IPS DF 6.9 (cell line): Measurements from ENCODE around the gene GRK1.

ENCODE experiments used
- DNase-seq: peaks from one replicate; pipeline ENCODE4 v3.0.0-alpha.2; 2013; ENCODE audit warnings: low read depth, low spot score
- H3K27ac ChIP-seq: one replicate; pipeline ENCODE4 v1.5.1; 2013; ENCODE audit warnings: low read length, control low read depth
- H3K27me3 ChIP-seq: 2 replicates; pipeline ENCODE4 v1.6.1; 2013; ENCODE audit warnings: mild to moderate bottlenecking, low read length; ENCODE audit not compliant: control insufficient read depth, insufficient read depth
- H3K36me3 ChIP-seq: 2 replicates; pipeline ENCODE4 v1.6.1; 2013; ENCODE audit warnings: low read length; ENCODE audit not compliant: control insufficient read depth, insufficient read depth
- H3K4me1 ChIP-seq: 2 replicates; pipeline ENCODE4 v1.6.1; 2013; ENCODE audit warnings: low read length; ENCODE audit not compliant: control insufficient read depth, insufficient read depth
- H3K4me3 ChIP-seq: 2 replicates; pipeline ENCODE4 v1.5.1; 2013; ENCODE audit warnings: mild to moderate bottlenecking, low read length
- H3K9me3 ChIP-seq: 2 replicates; pipeline ENCODE4 v1.6.1; 2013; ENCODE audit warnings: low read length, inconsistent platforms; ENCODE audit not compliant: control insufficient read depth, insufficient read depth
- WGBS: extraction: QIAGEN DNeasy Blood & Tissue Kit; methylation state at CpG from one replicate; pipeline ENCODE4 v1.1.7; 2013; ENCODE audit warnings: mixed read lengths, missing lambda C conversion rate; ENCODE audit not compliant: insufficient read length, insufficient coverage; 5-methylcytosine and 5-hydroxymethylcytosine counted together

GRK1 gene

GRCh38 chr13:113761136-113761535 lies 94.1 kb downstream of the GRK1 start:
- no peak overlapping the region for H3K27ac ChIP-seq
- no peak overlapping the region for H3K4me3 ChIP-seq
- H3K36me3 ChIP-seq: no peaks in the 10 kb centered on the region
- WGBS: no CpG with 5 or more reads among the region's 7 CpGs
- H3K4me1 ChIP-seq: no peaks in the 10 kb centered on the region
- peaks cover 7% of the 10 kb centered on the region; the same call in 1 of the 2 replicates for H3K27me3 ChIP-seq
- H3K9me3 ChIP-seq: no peaks in the 10 kb centered on the region
- no peak for DNase-seq

- Histone ChIP-seq H3K36me3 (no peaks in the 10 kb centered on the region), H3K4me1 (no peaks in the 10 kb centered on the region), H3K9me3 (no peaks in the 10 kb centered on the region), H3K27ac (no peak overlapping the region), H3K27me3 (peaks cover 7% of the 10 kb centered on the region; the same call in 1 of the 2 replicates), H3K4me3 (no peak overlapping the region)
- no CpG with 5 or more reads among the region's 2 CpGs for WGBS
- no peak for DNase-seq
Measured at GRCh38 chr13:113762075-113762474, 95.1 kb downstream of the GRK1 start.

- no peaks in the 10 kb centered on the region for H3K9me3 ChIP-seq
- H3K4me3 ChIP-seq: no peak overlapping the region
- H3K27me3 ChIP-seq: peaks cover 7% of the 10 kb centered on the region; the same call in 1 of the 2 replicates
- no peaks in the 10 kb centered on the region for H3K4me1 ChIP-seq
- WGBS: 100% methylated on average over 1 of the region's 11 CpGs
- DNase-seq: no peak
- H3K36me3 ChIP-seq: no peaks in the 10 kb centered on the region
- no peak overlapping the region for H3K27ac ChIP-seq
Measured at GRCh38 chr13:113762538-113762937, 95.5 kb downstream of the GRK1 start.

GRCh38 chr13:113763254-113763653 lies 96.2 kb downstream of the GRK1 start:
- H3K4me1 ChIP-seq: no peaks in the 10 kb centered on the region
- H3K4me3 ChIP-seq: no peak overlapping the region
- no CpG with 5 or more reads among the region's 13 CpGs for WGBS
- no peak overlapping the region for H3K27ac ChIP-seq
- H3K27me3 ChIP-seq: peaks cover 7% of the 10 kb centered on the region; the same call in 1 of the 2 replicates
- no peak for DNase-seq
- no peaks in the 10 kb centered on the region for H3K9me3 ChIP-seq
- H3K36me3 ChIP-seq: no peaks in the 10 kb centered on the region

- H3K4me3 ChIP-seq: no peak overlapping the region
- DNase-seq: no peak
- no peak overlapping the region for H3K27ac ChIP-seq
- H3K9me3 ChIP-seq: no peaks in the 10 kb centered on the region
- H3K4me1 ChIP-seq: no peaks in the 10 kb centered on the region
- H3K27me3 ChIP-seq: peaks cover 7% of the 10 kb centered on the region; the same call in 1 of the 2 replicates
- WGBS: no CpG with 5 or more reads among the region's 25 CpGs
- H3K36me3 ChIP-seq: no peaks in the 10 kb centered on the region
Measured at GRCh38 chr13:113763961-113764792, 97.2 kb downstream of the GRK1 start.

GRCh38 chr13:113764793-113765563 lies 98.0 kb downstream of the GRK1 start:
- H3K9me3 ChIP-seq: no peaks in the 10 kb centered on the region
- no CpG with 5 or more reads among the region's 19 CpGs for WGBS
- no peak for DNase-seq
- no peaks in the 10 kb centered on the region for H3K36me3 ChIP-seq
- H3K4me3 ChIP-seq: no peak overlapping the region
- no peak overlapping the region for H3K27ac ChIP-seq
- H3K4me1 ChIP-seq: no peaks in the 10 kb centered on the region
- peaks cover under 1% of the 10 kb centered on the region; the same call in 1 of the 2 replicates for H3K27me3 ChIP-seq

GRCh38 chr13:113765564-113765910 lies 98.5 kb downstream of the GRK1 start:
- Histone ChIP-seq H3K27ac (no peak overlapping the region), H3K4me1 (no peaks in the 10 kb centered on the region), H3K36me3 (no peaks in the 10 kb centered on the region), H3K4me3 (no peak overlapping the region), H3K9me3 (no peaks in the 10 kb centered on the region), H3K27me3 (no peaks in the 10 kb centered on the region; the same call in 1 of the 2 replicates)
- WGBS: no CpG with 5 or more reads among the region's 4 CpGs
- DNase-seq: no peak

GRCh38 chr13:113766035-113766800 lies 99.2 kb downstream of the GRK1 start:
- WGBS: no CpG with 5 or more reads among the region's 30 CpGs
- no peak overlapping the region for H3K4me3 ChIP-seq

GRCh38 chr13:113767366-113767765 lies 100.3 kb downstream of the GRK1 start:
- H3K36me3 ChIP-seq: no peaks in the 10 kb centered on the region
- DNase-seq: no peak
- WGBS: no CpG with 5 or more reads among the region's 2 CpGs
- H3K4me1 ChIP-seq: no peaks in the 10 kb centered on the region
- H3K27ac ChIP-seq: no peak overlapping the region
- no peaks in the 10 kb centered on the region for H3K9me3 ChIP-seq
- H3K27me3 ChIP-seq: no peaks in the 10 kb centered on the region
- H3K4me3 ChIP-seq: no peak overlapping the region

More at GRCh38 chr13:113766035-113766800, 99.2 kb downstream of the GRK1 start:
- Histone ChIP-seq H3K27me3 (no peaks in the 10 kb centered on the region; the same call in 1 of the 2 replicates), H3K36me3 (no peaks in the 10 kb centered on the region), H3K4me1 (no peaks in the 10 kb centered on the region), H3K9me3 (no peaks in the 10 kb centered on the region), H3K27ac (no peak overlapping the region)
- no peak for DNase-seq
